ENCODE data around the gene SFI1.

The SFI1 gene

GRCh38 chr22:31647066-31647465 lies 150.7 kb downstream of the SFI1 start:
- no peak overlapping the region for H3K4me2 ChIP-seq (ENCODE audit: low read depth, low read length, poor library complexity, severe bottlenecking)

GRCh38 chr22:31647523-31648320 lies 151.4 kb downstream of the SFI1 start:
- no peak overlapping the region for H2AFZ ChIP-seq (ENCODE audit: low read length)
- H3K27me3 ChIP-seq (ENCODE audit: insufficient read depth, low read length, poor library complexity, severe bottlenecking): no peaks in the 10 kb centered on the region
- H4K20me1 ChIP-seq (ENCODE audit: insufficient read depth, low read length, poor library complexity, severe bottlenecking): no peaks in the 10 kb centered on the region
- no peak overlapping the region for H3K4me3 ChIP-seq (ENCODE audit: low read length, poor library complexity, severe bottlenecking)
- no peaks in the 10 kb centered on the region for H3K4me1 ChIP-seq (ENCODE audit: insufficient read depth, low read length, poor library complexity, severe bottlenecking)
- no peak overlapping the region for H3K9ac ChIP-seq (ENCODE audit: low read depth, low read length, poor library complexity, severe bottlenecking)
- H3K4me2 ChIP-seq (ENCODE audit: low read depth, low read length, poor library complexity, severe bottlenecking): no peak overlapping the region
- peaks cover 31% of the 10 kb centered on the region; the same call in 1 of the 2 replicates for H3K36me3 ChIP-seq (ENCODE audit: insufficient read depth, low read length)
- no peak for TF ChIP-seq EZH2phosphoT487 (IDR thresholded peaks at IDR 0.05; ENCODE audit: borderline replicate concordance)
- TF ChIP-seq CTCF (conservative IDR thresholded peaks at IDR 0.05; ENCODE audit: low read length): no peak
- no peaks in the 10 kb centered on the region for H3F3A ChIP-seq (ENCODE audit: low read depth)
- H3K9me3 ChIP-seq (ENCODE audit: insufficient read depth, low read depth, low read length): no peaks in the 10 kb centered on the region
- no peaks in the 10 kb centered on the region for H3K9me2 ChIP-seq (replicated peaks; ENCODE audit: low read depth, low read length)
- H3K79me2 ChIP-seq (ENCODE audit: insufficient read depth, low read length): peaks cover 12% of the 10 kb centered on the region; the same call in 1 of the 2 replicates

More at GRCh38 chr22:31647066-31647465, 150.7 kb downstream of the SFI1 start:
- Histone ChIP-seq H3K79me2 (ENCODE audit: insufficient read depth, low read length) (peaks cover 12% of the 10 kb centered on the region; the same call in 1 of the 2 replicates), H3K4me1 (ENCODE audit: insufficient read depth, low read length, poor library complexity, severe bottlenecking) (no peaks in the 10 kb centered on the region), H2AFZ (ENCODE audit: low read length) (no peak overlapping the region), H3K4me3 (ENCODE audit: low read length, poor library complexity, severe bottlenecking) (no peak overlapping the region), H4K20me1 (ENCODE audit: insufficient read depth, low read length, poor library complexity, severe bottlenecking) (no peaks in the 10 kb centered on the region), H3K27me3 (ENCODE audit: insufficient read depth, low read length, poor library complexity, severe bottlenecking) (no peaks in the 10 kb centered on the region), H3F3A (ENCODE audit: low read depth) (no peaks in the 10 kb centered on the region), H3K36me3 (ENCODE audit: insufficient read depth, low read length) (peaks cover 31% of the 10 kb centered on the region; the same call in 1 of the 2 replicates), H3K9me2 (replicated peaks; ENCODE audit: low read depth, low read length) (no peaks in the 10 kb centered on the region), H3K9ac (ENCODE audit: low read depth, low read length, poor library complexity, severe bottlenecking) (no peak overlapping the region), H3K9me3 (ENCODE audit: insufficient read depth, low read depth, low read length) (no peaks in the 10 kb centered on the region)
- TF ChIP-seq EZH2phosphoT487 (IDR thresholded peaks at IDR 0.05; ENCODE audit: borderline replicate concordance) (no peak), CTCF (conservative IDR thresholded peaks at IDR 0.05; ENCODE audit: low read length) (no peak)

- Histone ChIP-seq H3F3A (ENCODE audit: low read depth) (no peaks in the 10 kb centered on the region), H3K4me1 (ENCODE audit: insufficient read depth, low read length, poor library complexity, severe bottlenecking) (no peaks in the 10 kb centered on the region), H3K79me2 (ENCODE audit: insufficient read depth, low read length) (peaks cover 31% of the 10 kb centered on the region; the same call in 1 of the 2 replicates), H3K4me2 (ENCODE audit: low read depth, low read length, poor library complexity, severe bottlenecking) (no peak overlapping the region), H3K9me3 (ENCODE audit: insufficient read depth, low read depth, low read length) (no peaks in the 10 kb centered on the region), H3K9me2 (replicated peaks; ENCODE audit: low read depth, low read length) (no peaks in the 10 kb centered on the region), H3K27me3 (ENCODE audit: insufficient read depth, low read length, poor library complexity, severe bottlenecking) (no peaks in the 10 kb centered on the region), H2AFZ (ENCODE audit: low read length) (no peak overlapping the region), H4K20me1 (ENCODE audit: insufficient read depth, low read length, poor library complexity, severe bottlenecking) (no peaks in the 10 kb centered on the region), H3K36me3 (ENCODE audit: insufficient read depth, low read length) (peaks cover 31% of the 10 kb centered on the region; the same call in 1 of the 2 replicates), H3K4me3 (ENCODE audit: low read length, poor library complexity, severe bottlenecking) (no peak overlapping the region), H3K9ac (ENCODE audit: low read depth, low read length, poor library complexity, severe bottlenecking) (no peak overlapping the region)
- TF ChIP-seq EZH2phosphoT487 (IDR thresholded peaks at IDR 0.05; ENCODE audit: borderline replicate concordance) (no peak), CTCF (conservative IDR thresholded peaks at IDR 0.05; ENCODE audit: low read length) (no peak)
Observed at GRCh38 chr22:31650391-31650790, 154.1 kb downstream of the SFI1 start.

All from Loucy (cell line).